GM21447 (cell line): ENCODE data around the gene HPS5.

Experiments used
- ATAC-seq: cut with Tn5 transposase; IDR thresholded peaks from one replicate; pipeline ENCODE4 v1.9.1; 2021; ENCODE audit not compliant: unreplicated experiment

Gene HPS5

GRCh38 chr11:18236664-18237356 lies 85.1 kb downstream of the HPS5 start, which contains the start of gene SAA4:
TSS of gene SAA4 (minus strand) at chr11:18236802. CDS start at chr11:18235926, 876 bp downstream.
- ATAC-seq: no peak

DNA sequence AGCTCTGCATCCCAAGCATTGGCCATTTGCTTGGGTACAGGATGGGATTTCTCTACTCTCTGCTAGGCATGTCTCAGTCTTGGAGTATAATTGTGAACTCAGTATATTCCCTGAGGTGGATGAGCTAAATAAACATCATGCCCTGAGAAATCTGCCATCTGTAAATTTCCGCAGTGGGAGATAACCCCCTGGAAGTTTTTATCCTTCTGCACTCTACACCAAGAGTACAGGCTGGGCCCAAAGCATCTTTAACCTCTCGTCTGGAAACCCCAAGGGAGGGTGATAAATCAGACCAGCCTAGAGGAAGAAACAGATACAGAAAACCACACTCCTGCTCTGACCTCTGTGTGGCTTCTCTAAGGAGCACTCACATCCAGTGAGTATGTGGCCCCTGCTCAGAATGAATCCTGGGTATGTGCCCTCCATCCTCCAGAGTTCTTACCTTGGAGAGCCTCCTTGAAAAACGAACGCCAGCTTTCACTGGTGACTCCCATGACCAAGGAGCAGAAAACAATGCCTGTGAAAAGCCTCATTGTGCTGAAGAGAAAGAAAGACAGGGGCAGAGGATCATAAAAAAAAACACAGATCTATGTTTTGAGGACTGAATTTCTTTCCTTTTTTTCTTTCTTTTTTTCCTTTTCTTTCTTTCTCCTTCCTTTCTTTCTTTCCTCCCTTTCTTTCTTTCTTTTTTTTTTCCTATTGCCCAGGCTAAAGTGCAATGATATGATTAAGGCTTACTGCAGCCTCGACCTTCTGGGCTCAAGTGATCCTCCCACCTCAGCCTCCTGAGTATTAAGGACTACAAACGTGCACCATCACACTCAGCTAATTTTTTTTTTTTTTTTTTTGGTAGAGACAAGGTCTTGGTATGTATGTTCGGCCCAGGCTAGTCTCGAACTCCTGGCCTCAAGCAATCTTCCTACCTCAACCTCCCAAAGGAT lies 86.3 kb downstream of the HPS5 start:
- no peak for ATAC-seq

- no peak for ATAC-seq
These were observed 88.0 kb downstream of the HPS5 start for GRCh38 chr11:18233912-18234311.

GRCh38 chr11:18230859-18231258 lies 91.1 kb downstream of the HPS5 start:
- no peak for ATAC-seq

GRCh38 chr11:18229501-18229900 lies 92.4 kb downstream of the HPS5 start:
- peak; percentile 97 for ATAC-seq
